Measurements from ENCODE around the gene NEIL3.

GRCh38 chr4:177384856-177385397 is 75.3 kb downstream of the NEIL3 start:
- no peak for TF ChIP-seq POLR2AphosphoS5 (IDR thresholded peaks at IDR 0.05)
- no peak for TF ChIP-seq CTCF (IDR thresholded peaks at IDR 0.05 in 8 of 11, conservative IDR thresholded peaks at IDR 0.05 in 3 of 11)
